Measurements from ENCODE around the gene USP25. TPM values are rescaled to one million over a fixed set of nuclear protein-coding genes. Genes with fewer than 3 reads are reported as not detected.

The USP25 gene
- total and polyA plus RNA-seq, 2 donors (not counting 1 experiment from before 2014, with no cell fraction given): 14.2 to 55.5 TPM

GRCh38 chr21:15809818-15810217 lies 80.0 kb downstream of the USP25 start:
- Mint-ChIP-seq H3K4me3 (no peak overlapping the region), H3K27me3 (no peaks in the 10 kb centered on the region), H3K4me1 (no peaks in the 10 kb centered on the region), H3K27ac (no peak overlapping the region), H3K9me3 (ENCODE audit: insufficient read depth) (peaks cover 5% of the 10 kb centered on the region)
- Histone ChIP-seq H3K9ac (ENCODE audit: low read length) (no peak overlapping the region), H3K79me2 (ENCODE audit: control insufficient read depth, insufficient read depth, low read length) (no peaks in the 10 kb centered on the region), H3K36me3 (replicated peaks in 1 of 2; ENCODE audit: control extremely low read depth in 1 of 2, control insufficient read depth in 1 of 2, extremely low read depth in 1 of 2, insufficient read depth in 2 of 2, low read length in 1 of 2) (peaks cover 19 to 38% of the 10 kb centered on the region in 2 experiments), H3K4me1 (ENCODE audit: control insufficient read depth in 2 of 2, insufficient read depth in 2 of 2, low read length in 2 of 2) (no peaks in the 10 kb centered on the region), H3K9me3 (ENCODE audit: control extremely low read depth in 1 of 3, control insufficient read depth in 2 of 3, insufficient read depth in 1 of 3, low read length in 2 of 3) (peaks cover 2 to 6% (median 5%) of the 10 kb centered on the region in 3 donors), H3K27me3 (replicated peaks in 1 of 4; ENCODE audit: control extremely low read depth in 1 of 4, control insufficient read depth in 3 of 4, insufficient read depth in 4 of 4, low read length in 3 of 4) (no peaks in the 10 kb centered on the region), H3K27ac (ENCODE audit: low read length in 2 of 2) (no peak overlapping the region), H3K4me3 (ENCODE audit: control extremely low read depth in 1 of 5, extremely low read depth in 1 of 5, insufficient read depth in 1 of 5, low read depth in 2 of 5, low read length in 4 of 5) (no peak overlapping the region), H4K20me1 (ENCODE audit: control insufficient read depth, insufficient read depth, low read length, poor library complexity, severe bottlenecking) (no peaks in the 10 kb centered on the region), H2AFZ (ENCODE audit: insufficient read depth, low read depth, low read length, poor library complexity, severe bottlenecking) (no peak overlapping the region), H3K4me2 (replicated peaks; ENCODE audit: low read depth, low read length, poor library complexity, severe bottlenecking) (no peak overlapping the region)
- ATAC-seq (ENCODE audit: low read depth): no peak
- no peak for DNase-seq
- intact Hi-C loops (cut with micrococcal nuclease): no loop called here
- WGBS (ENCODE audit: insufficient coverage): 80% methylated on average over 1 of the region's 3 CpGs
- TF ChIP-seq EZH2 (IDR thresholded peaks at IDR 0.05; ENCODE audit: borderline replicate concordance, insufficient read depth, low read depth, low read length, poor library complexity, severe bottlenecking) (no peak), CTCF (IDR thresholded peaks at IDR 0.05) (no peak)
- POLR2A ChIA-PET: no interaction called here
- CTCF ChIA-PET: no interaction called here

- Mint-ChIP-seq H3K27ac (no peak overlapping the region), H3K4me1 (no peaks in the 10 kb centered on the region), H3K27me3 (no peaks in the 10 kb centered on the region), H3K4me3 (no peak overlapping the region), H3K9me3 (ENCODE audit: insufficient read depth) (peaks cover 8% of the 10 kb centered on the region)
- CTCF ChIA-PET: no interaction called here
- no peak overlapping the region for H2AFZ ChIP-seq (ENCODE audit: insufficient read depth, low read depth, low read length, poor library complexity, severe bottlenecking)
- ATAC-seq (ENCODE audit: low read depth) (no peak), DNase-seq (no peak)
- H3K79me2 ChIP-seq (ENCODE audit: control insufficient read depth, insufficient read depth, low read length): no peaks in the 10 kb centered on the region
- intact Hi-C loops (cut with micrococcal nuclease): no loop called here
- peaks cover 5 to 14% (median 9%) of the 10 kb centered on the region in 3 donors for H3K9me3 ChIP-seq (ENCODE audit: control extremely low read depth in 1 of 3, control insufficient read depth in 2 of 3, insufficient read depth in 1 of 3, low read length in 2 of 3)
- POLR2A ChIA-PET: no interaction called here
- TF ChIP-seq EZH2 (IDR thresholded peaks at IDR 0.05; ENCODE audit: borderline replicate concordance, insufficient read depth, low read depth, low read length, poor library complexity, severe bottlenecking) (no peak), CTCF (IDR thresholded peaks at IDR 0.05) (no peak)
- WGBS (ENCODE audit: insufficient coverage): 96% methylated on average over 3 of the region's 3 CpGs
- peaks cover 25 to 57% of the 10 kb centered on the region in 2 experiments for H3K36me3 ChIP-seq (replicated peaks in 1 of 2; ENCODE audit: control extremely low read depth in 1 of 2, control insufficient read depth in 1 of 2, extremely low read depth in 1 of 2, insufficient read depth in 2 of 2, low read length in 1 of 2)
- H3K4me1 ChIP-seq (ENCODE audit: control insufficient read depth in 2 of 2, insufficient read depth in 2 of 2, low read length in 2 of 2): no peaks in the 10 kb centered on the region
- no peaks in the 10 kb centered on the region for H4K20me1 ChIP-seq (ENCODE audit: control insufficient read depth, insufficient read depth, low read length, poor library complexity, severe bottlenecking)
- H3K4me3 ChIP-seq (ENCODE audit: control extremely low read depth in 1 of 5, extremely low read depth in 1 of 5, insufficient read depth in 1 of 5, low read depth in 2 of 5, low read length in 4 of 5): no peak overlapping the region
- no peak overlapping the region for H3K27ac ChIP-seq (ENCODE audit: low read length in 2 of 2)
- H3K4me2 ChIP-seq (replicated peaks; ENCODE audit: low read depth, low read length, poor library complexity, severe bottlenecking): no peak overlapping the region
- H3K27me3 ChIP-seq (replicated peaks in 1 of 4; ENCODE audit: control extremely low read depth in 1 of 4, control insufficient read depth in 3 of 4, insufficient read depth in 4 of 4, low read length in 3 of 4): no peaks in the 10 kb centered on the region
- H3K9ac ChIP-seq (ENCODE audit: low read length): no peak overlapping the region
Measured at GRCh38 chr21:15815285-15815684, 85.5 kb downstream of the USP25 start.

All from B cell (primary cell).